ENCODE data around the gene ACOT9. TPM values are rescaled to one million over a fixed set of nuclear protein-coding genes. Genes with fewer than 3 reads are reported as not detected.
"Not testable (repeated sequence)": the region's sequence is repeated elsewhere in the genome, so short reads cannot be mapped to it uniquely, and the experiment has no call there.

ACOT9 gene
- total RNA-seq, 1 experiment from 2014 or later: 48.1 TPM

DNA sequence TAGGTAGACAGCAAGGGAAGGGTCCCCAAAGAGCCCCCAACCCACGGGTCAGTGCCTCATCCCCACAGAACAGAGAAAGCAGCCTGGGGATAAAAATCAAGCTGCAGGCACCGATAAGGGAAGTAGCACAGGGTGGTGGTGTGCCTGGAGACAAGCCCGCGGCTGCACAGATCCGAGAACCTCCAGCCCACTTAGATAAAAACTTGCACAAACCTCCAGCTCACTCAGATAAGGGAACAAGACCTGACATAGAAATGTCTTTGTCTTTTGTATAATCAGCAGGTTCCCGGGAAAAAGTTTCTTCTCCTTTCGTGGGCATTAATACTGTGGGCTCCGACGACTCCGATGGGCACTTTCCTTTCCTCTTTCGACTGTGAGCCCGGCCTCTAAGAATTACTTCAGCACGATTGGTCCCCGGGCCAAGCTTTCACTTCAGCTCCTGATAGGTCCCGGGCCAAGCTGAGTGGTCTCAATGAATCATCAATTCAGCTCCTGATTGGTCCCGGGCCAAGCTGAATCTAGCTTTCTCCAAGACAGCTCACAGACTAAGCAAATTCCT lies 43.4 kb downstream of the ACOT9 start:
- no peak for DNase-seq (ENCODE audit: low read depth)

DNA sequence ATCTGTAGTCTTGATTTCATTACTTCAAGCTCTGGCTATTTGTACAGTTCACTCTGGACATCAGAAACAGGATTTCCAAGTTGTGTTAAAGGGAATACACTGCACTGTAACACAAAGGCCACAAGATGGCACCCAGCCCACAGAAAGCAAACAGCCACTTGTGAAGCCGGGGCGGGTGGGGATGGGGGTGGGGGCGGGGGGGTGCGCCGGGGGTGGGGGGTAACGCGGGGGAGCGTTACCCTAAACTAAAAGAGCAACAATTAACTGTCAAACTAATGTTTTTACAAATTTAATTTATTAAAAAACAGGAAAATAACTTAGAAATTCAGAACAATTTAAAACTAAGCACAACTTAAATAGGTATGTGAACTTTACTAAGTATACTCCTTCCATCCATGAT lies 48.5 kb downstream of the ACOT9 start:
- peak; percentile 1 for DNase-seq (ENCODE audit: low read depth)

DNA sequence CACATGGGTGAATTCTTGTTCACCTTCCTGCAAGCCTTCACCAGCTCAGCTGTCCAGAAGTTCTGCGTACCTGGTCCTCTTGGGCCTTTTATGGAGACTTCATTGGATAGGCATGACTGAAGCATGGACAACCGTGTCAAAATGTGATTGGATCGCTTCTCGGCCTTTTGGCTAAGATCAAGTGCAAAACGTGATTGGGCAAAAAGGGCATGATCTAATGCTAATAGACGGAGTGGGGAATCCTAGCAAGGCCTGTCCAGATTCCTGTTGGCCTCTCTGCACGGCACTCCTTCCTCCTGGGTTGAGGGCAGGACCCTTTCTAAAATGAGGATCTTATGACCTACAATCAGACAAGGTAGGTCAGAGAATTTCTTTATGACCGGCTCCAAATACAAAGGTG lies 50.9 kb downstream of the ACOT9 start:
- DNase-seq (ENCODE audit: low read depth): no peak

DNA sequence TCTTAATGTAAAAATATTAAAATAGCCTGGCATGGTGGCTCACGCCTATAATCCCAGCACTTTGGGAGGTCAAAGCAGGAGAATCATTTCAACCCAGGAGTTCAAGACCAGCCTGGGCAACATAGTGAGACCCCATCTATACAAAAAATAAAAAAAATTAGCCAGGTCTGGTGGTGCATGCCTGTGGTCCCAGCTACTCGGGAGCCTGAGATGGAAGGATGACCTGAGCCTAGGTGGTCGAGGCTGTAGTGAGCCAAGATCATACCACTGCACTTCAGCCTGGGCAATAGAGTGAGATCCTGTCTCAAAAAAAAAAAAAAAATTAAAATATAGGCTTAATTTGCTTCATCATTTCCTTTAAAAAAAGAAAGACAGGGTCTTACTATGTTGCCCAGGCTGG lies 66.6 kb downstream of the ACOT9 start:
- DNase-seq (ENCODE audit: low read depth): not testable (repeated sequence)

DNA sequence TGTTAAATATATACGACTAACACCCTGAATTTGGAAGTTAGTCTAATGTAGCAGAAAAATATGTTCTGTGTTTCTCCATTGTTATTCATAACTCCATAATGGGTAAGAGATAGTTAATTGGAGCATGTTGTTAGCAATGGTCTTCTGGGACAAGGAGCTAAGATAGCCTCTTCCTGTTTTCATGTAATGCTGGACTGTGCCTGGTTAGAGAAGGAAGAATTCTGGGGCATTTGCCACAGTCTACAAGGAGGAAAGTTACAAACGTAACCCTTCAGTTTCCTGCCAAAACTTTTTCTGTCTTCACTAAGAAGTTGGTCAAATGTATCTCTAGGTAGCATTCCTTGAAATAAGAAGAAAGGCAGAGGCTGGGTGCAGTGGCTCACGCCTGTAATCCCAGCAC lies 70.0 kb downstream of the ACOT9 start:
- DNase-seq (ENCODE audit: low read depth): no peak

DNA sequence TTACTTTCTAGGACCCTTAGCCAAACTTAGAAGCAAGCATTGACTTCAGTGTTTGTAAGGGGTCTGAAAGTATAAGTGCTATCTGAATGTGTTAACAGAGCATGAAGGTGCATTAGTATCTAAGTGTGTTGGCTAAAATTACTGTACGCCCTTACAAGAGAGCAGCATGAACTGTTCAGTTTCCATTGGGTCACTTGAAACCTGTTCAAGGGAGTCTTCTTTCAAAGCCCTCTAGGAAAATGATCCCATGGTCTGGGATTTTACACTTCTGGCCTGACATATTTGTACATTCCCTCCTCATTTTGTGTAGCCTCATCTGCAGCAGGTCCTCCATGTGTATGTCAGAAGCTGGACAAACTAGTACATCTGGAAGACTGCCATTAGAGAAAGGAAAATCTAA lies 72.5 kb downstream of the ACOT9 start:
- no peak for DNase-seq (ENCODE audit: low read depth)

DNA sequence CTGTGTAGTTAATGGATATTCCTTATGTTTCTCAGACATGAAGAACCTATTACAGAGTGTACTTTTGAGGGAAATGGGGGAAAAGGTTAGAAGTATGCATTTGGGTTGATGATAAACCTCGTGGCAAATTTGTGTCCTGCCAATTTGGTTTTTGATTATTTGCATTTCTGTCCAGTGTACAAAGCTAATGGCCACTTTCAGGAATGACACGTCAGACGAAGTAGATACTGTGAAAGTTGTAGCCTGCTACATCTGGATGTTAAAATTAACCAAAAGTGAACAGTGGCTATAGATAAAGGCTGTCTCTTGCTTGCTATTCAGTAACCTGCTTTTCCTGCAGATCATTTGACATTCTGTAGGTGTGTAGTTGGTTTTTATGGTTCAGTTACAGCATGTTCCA lies 74.7 kb downstream of the ACOT9 start:
- DNase-seq (ENCODE audit: low read depth): no peak

DNA sequence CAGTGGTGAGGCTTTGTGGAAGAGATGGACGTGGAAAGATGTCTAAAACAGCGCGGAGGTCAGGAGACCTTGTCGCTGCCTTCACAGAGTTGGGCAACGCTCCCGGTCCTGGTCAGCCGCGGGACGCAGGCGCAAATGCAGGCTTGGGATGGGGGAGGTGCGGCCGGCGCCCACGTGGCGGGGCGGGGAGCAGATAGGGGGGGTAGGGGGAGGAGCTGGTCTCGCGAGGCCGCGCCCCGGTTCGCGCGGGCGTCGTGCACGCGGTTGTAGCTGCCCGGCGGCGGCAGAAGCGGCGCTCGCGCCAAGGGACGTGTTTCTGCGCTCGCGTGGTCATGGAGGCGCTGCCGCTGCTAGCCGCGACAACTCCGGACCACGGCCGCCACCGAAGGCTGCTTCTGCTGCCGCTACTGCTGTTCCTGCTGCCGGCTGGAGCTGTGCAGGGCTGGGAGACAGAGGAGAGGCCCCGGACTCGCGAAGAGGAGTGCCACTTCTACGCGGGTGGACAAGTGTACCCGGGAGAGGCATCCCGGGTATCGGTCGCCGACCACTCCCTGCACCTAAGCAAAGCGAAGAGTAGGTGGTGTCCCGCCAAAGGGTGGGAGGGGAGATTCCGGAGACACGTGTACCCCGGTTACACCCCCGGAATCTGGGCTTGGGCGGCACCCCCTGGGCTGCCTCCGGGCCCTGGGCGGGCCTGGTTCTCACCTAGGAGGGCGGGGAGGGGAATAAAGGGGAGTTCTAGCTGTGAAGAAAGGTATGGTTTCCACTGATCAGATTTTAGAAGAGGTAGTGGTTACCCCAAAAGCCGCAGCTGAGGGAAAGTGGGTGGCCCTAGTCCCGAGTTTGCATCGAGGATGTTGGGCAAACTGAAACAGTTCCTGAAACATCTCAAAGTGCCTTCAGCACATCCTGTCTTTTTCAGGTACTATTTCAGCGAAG lies 75.6 kb downstream of the ACOT9 start, which contains the start of gene PRDX4:
Gene PRDX4, plus strand, starts transcription at position 255 of the 939 bp plus-strand sequence. Its CDS starts 78 bp downstream, at position 333.
- peak; percentile 67 for DNase-seq (ENCODE audit: low read depth)

DNA sequence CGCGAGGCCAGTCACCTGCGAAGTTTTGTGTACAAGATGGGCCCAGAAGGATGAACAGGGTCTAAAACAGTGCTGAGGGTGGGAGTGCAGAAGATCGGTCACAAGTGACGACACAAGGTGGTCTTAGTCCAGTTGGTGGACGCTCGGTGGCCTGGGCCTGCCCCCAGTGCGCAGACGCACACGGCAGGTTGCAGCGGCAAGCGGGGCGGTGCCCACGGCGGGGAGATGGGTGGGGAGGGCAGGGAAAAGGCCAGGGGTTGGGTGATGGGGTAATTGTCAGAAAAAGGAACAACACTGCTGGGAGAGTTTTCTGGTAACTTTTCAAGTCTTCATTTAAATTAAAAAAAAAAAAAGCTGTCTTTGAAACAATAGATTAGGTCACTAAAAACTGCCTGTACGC lies 76.8 kb downstream of the ACOT9 start:
- DNase-seq (ENCODE audit: low read depth): no peak

DNA sequence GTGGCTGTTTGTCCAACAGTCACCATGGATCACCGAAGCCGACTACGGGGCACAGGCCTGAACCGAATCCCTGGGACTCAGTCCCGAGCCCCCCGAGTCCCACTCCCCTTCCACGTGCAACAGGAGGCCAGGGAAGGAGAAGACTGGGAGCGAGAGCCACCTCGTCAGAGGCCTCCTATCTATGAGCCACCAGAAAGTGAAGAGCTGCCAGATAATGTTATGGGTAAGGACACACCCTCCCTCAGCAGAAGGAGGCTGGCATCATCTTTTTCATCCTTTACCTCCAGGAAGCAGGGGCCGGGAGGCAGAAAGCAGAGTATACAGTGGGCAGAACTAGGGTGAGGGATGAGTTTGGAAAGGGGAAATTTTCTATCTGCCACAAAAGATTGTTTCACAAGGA lies 78.6 kb downstream of the ACOT9 start:
- no peak for DNase-seq (ENCODE audit: low read depth)

DNA sequence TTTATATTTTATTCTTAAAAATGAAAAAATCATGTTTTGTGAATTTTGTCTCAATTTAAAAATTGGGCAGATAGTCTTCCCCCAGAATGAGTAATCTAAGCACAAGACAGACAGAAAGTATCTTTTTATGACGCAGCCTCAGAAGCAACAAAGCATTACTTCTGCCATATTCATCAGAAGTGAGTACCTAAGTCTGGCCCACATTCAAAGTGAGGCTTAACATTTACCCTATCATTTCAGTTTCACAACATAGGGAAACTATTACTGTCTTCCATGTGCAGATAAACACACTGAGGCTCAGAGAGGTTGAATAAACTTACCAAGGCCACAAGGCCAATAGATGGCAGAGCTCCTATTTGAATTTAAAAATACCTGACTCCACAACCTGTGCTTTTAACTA lies 80.2 kb downstream of the ACOT9 start:
- DNase-seq (ENCODE audit: low read depth): no peak

DNA sequence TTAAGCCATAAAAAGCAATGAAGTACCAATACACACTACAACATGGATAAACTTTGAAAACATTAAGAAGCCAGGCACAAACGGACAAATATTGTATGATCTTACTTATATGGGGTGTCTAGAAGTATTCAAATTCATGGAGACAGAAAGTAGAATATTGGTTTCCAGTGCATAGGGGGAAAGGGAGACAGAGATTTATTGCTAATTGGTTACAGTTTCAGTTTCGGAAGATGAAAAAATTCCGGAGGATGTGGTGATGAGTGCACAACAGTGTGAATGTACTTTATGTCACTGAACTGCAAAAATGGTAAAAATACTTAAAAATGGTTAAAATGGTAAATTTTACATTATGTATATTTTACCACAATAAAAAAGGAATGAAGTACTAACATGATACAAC lies 80.9 kb downstream of the ACOT9 start:
- no peak for DNase-seq (ENCODE audit: low read depth)

DNA sequence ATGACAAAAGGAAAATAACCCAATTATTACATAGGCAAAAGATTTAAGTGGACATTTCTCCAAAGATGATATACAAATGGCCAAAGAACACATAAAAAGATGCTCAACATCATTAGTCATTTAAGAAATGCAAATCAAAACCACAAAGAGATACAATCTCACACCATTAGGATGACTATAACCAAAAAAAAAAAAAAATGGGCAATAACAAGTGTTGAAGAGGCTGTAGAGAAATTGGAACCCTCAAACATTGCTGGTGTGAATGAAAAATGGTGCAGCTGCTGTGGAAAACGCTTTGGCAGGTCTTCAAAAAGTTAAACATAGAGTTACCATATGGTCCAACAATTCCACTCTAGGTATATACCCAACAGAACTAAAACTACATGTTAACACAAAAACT lies 81.4 kb downstream of the ACOT9 start:
- DNase-seq (ENCODE audit: low read depth): peak; percentile 1

DNA sequence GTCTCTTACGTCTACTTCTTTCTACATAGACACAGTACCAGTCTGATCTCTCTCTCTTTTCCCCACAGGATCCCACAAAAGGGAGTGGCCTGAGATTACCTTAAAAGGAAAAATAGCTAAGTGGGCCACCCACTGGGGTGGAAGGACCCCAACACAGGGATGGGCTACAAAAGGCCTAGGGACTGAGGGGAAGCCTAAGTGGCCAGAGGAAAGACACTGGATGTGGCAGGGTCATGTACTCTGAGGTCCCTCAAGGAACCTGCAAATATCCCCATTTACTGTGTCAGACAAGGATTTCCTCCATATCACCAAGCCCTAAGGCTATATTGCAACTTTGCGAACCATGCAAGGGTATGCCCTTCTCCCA lies 82.3 kb downstream of the ACOT9 start:
- DNase-seq (ENCODE audit: low read depth): no peak

DNA sequence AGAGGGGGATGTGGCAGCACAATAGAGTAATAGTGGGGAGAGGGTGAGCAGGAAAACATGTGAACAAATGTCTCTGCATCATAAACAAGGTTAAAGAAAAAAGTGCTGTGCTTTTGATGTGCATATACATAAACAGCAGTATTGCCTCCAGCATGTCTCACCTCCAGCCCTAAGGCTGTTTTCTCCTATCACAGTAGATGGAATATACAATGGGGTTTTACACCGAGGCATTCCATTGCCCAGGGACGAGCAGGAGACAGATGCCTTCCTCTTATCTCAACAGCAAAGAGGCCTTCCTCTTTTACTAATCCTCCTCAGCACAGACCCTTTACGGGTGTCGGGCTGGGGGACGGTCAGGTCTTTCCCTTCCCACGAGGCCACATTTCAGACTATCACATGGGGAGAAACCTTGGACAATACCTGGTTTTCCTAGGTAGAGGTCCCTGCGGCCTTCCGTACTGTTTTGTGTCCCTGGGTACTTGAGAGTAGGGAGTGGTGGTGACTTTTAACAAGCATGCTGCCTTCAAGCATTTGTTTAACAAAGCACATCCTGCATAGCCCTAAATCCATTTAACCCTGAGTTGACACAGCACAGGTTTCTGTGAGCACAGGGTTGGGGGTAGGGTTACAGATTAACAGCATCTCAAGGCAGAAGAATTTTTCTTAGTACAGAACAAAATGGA lies 82.9 kb downstream of the ACOT9 start:
- DNase-seq (ENCODE audit: low read depth): not testable (repeated sequence)

DNA sequence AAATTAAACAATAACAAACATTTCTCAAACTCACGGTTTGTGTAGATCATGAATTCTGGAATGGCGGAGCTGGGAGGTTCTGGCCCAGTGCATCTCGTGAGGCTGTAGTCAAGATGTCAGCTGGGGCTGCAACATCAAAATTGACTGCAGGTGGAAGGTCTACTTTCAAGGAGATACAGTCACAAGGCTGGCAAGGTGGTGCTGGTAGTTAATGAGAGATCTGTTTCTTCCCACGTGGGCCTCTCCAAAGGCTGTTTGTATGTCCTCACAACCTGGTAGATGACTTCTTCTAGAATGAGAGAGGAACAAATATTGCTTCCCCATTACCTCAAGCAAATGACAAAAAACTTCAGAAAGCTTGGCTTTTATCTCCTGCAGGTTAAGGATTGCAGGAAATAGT lies 83.7 kb downstream of the ACOT9 start:
- no peak for DNase-seq (ENCODE audit: low read depth)

DNA sequence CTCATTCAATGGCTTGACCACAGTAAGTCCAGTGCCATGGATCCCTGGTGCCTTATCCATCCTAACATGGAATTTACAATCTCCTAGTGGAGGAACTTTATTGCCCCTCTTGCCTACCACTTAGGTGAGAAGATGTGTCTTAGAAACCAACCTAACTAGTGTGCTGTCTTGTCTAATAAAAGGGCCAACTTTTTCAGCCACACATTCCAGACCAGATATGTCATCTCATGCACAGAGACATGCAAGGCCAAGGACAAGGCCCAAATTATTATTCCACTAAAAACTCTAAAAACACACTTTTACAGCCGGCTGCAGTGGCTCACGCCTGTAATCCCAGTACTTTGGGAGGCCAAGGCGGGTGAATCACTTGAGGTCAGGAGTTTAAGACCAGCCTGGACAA lies 86.4 kb downstream of the ACOT9 start:
- no peak for DNase-seq (ENCODE audit: low read depth)

DNA sequence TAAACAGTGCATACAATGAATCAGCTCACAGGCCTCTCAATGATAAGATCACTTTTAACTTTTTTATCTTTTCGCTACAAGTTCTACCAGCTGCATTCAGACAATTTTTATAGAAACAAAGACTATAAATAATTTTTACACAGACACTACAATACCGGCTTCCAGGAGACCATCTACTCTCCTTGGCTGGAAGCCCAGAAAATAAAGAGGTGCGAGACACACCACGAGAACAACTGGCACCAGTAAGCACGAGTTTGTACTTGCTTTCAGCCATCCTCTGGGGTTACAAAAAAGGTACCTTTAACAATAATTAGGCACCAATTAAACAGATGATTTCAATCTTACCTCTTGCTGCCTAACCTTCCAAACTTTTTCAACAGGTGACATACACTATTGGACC lies 87.0 kb downstream of the ACOT9 start:
- DNase-seq (ENCODE audit: low read depth): no peak

All from HT1080 (cell line).